Neural cell (in vitro differentiated cells): ENCODE data around the gene MACROH2A1.

Experiments
- EZH2 ChIP-seq: fragments of 200-600, 300-800 bp; shearing (Covaris generic), sonication (generic); IDR thresholded peaks from 2 replicates; pipeline ENCODE4 v1.6.1; 2014; ENCODE audit warnings: antibody characterized with exemption, low read length, borderline replicate concordance, mild to moderate bottlenecking; ENCODE audit not compliant: insufficient read depth, poor library complexity, severe bottlenecking
- POLR2AphosphoS5 ChIP-seq: IDR thresholded peaks from 2 replicates; pipeline ENCODE4 v1.6.1; 2012
- TF ChIP-seq, protein P1 (sequence below): fragments of 450-650 bp; IDR thresholded peaks from 2 replicates; pipeline ENCODE4 v1.5.1; 2014; ENCODE audit warnings: antibody characterized with exemption, mild to moderate bottlenecking, moderate library complexity; ENCODE audit not compliant: poor library complexity, severe bottlenecking

DNA sequence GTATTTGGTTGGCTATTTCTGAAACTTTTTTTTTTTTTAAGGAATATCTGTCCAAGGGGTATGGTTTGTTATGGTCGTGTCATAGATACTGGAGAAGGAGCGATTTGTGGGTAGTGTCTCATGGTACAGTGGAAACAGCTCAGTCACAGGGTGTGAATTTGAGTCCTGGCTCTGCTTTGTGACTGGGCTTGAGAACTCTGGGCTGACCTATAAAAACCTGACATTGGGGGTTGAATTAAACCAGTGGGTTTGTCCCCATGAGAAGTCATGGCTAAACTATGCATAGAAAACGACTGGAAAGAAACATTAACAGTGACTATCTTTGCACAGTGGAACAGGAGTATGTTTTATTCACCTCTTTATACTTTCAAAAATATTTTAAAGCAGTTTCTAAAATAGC, 54.7 kb downstream of the MACROH2A1 start:
- TF ChIP-seq, protein P1, sequence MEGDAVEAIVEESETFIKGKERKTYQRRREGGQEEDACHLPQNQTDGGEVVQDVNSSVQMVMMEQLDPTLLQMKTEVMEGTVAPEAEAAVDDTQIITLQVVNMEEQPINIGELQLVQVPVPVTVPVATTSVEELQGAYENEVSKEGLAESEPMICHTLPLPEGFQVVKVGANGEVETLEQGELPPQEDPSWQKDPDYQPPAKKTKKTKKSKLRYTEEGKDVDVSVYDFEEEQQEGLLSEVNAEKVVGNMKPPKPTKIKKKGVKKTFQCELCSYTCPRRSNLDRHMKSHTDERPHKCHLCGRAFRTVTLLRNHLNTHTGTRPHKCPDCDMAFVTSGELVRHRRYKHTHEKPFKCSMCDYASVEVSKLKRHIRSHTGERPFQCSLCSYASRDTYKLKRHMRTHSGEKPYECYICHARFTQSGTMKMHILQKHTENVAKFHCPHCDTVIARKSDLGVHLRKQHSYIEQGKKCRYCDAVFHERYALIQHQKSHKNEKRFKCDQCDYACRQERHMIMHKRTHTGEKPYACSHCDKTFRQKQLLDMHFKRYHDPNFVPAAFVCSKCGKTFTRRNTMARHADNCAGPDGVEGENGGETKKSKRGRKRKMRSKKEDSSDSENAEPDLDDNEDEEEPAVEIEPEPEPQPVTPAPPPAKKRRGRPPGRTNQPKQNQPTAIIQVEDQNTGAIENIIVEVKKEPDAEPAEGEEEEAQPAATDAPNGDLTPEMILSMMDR = no peak
- TF ChIP-seq EZH2 = no peak
- TF ChIP-seq POLR2AphosphoS5 = no peak
